ENCODE data around the gene DOK4.

- TF ChIP-seq CTCF (IDR thresholded peaks at IDR 0.05) (no peak), EP300 (IDR thresholded peaks at IDR 0.05) (no peak), POLR2AphosphoS5 (IDR thresholded peaks at IDR 0.05) (no peak)
These were observed 2.4 kb downstream of the DOK4 start for GRCh38 chr16:57483725-57484514.
